Mammary epithelial cell (primary cell): ENCODE results near the gene EVC2.

Experiments used
- CTCF ChIP-seq, 2 donors: IDR thresholded peaks in 1 of 2; conservative IDR thresholded peaks in 1 of 2; 2 replicates each; pipeline ENCODE4 v1.5.1; 2011 to 2012; ENCODE audit warnings: inconsistent platforms in 2 of 2, low read length in 2 of 2, mild to moderate bottlenecking in 2 of 2, control low read depth in 1 of 2, low read depth in 1 of 2; ENCODE audit not compliant: insufficient read depth in 1 of 2; ENCODE audit errors: extremely low read depth in 1 of 2
- EZH2 ChIP-seq: IDR thresholded peaks from 2 replicates; pipeline ENCODE4 v1.6.1; 2012; ENCODE audit warnings: low read length, inconsistent platforms, borderline replicate concordance

GRCh38 chr4:5711479-5712184, 3.3 kb upstream of the EVC2 start:
- no peak for TF ChIP-seq CTCF (conservative IDR thresholded peaks at IDR 0.05 in 1 of 2, IDR thresholded peaks at IDR 0.05 in 1 of 2; ENCODE audit: extremely low read depth in 1 of 2, insufficient read depth in 1 of 2, low read depth in 1 of 2, low read length in 2 of 2)
- no peak for TF ChIP-seq EZH2
